ENCODE results near the gene ACER3. TPM values are rescaled to one million over a fixed set of nuclear protein-coding genes. Genes with fewer than 3 reads are reported as not detected.
"Not testable (repeated sequence)": the region's sequence is repeated elsewhere in the genome, so short reads cannot be mapped to it uniquely, and the experiment has no call there.

Gene ACER3
- total RNA-seq, result 10 to 100 TPM; 12.5 to 18.1 TPM
- long read RNA-seq, full-length matches to known transcripts, result 10 of 11 reads
- long read RNA-seq, partial matches to known transcripts, result 0 of 11 reads
- long read RNA-seq, other reads (novel, unspliced or antisense), result 1 of 11 reads

GRCh38 chr11:76860539-76861475 is at the start of gene ACER3:
Gene ACER3 (plus strand): TSS chr11:76860918. CDS start chr11:76860977, 59 bp downstream.
- intact Hi-C loops (cut with DNase I), result loop anchor here in 1 of 2 donors (2.0 to 10.0 kb wide), 2 partner anchors 56 to 58 kb away; no protein-coding TSS in a partner anchor
- DNase-seq (peak; percentile 95), ATAC-seq (peak; percentile 99)

GRCh38 chr11:76811259-76811658 is 49.5 kb upstream of the ACER3 start:
- DNase-seq, result no peak
- ATAC-seq, result no peak
- intact Hi-C loops (cut with DNase I), result no loop called here

- ATAC-seq (no peak), DNase-seq (no peak)
- intact Hi-C loops (cut with DNase I), result no loop called here
Measured at GRCh38 chr11:76814414-76814813, 46.3 kb upstream of the ACER3 start.

GRCh38 chr11:76815678-76816077 is 45.0 kb upstream of the ACER3 start:
- intact Hi-C loops (cut with DNase I); DNase-seq; ATAC-seq: not testable (repeated sequence)

GRCh38 chr11:76820184-76820566 is 40.5 kb upstream of the ACER3 start:
- DNase-seq, result no peak
- intact Hi-C loops (cut with DNase I), result no loop called here
- ATAC-seq, result peak in 1 of 2 donors; percentile 62

- ATAC-seq; intact Hi-C loops (cut with DNase I); DNase-seq: not testable (repeated sequence)
Measured at GRCh38 chr11:76821396-76821795, 39.3 kb upstream of the ACER3 start.

GRCh38 chr11:76822406-76822805 is 38.3 kb upstream of the ACER3 start:
- DNase-seq, result no peak
- intact Hi-C loops (cut with DNase I), result no loop called here
- ATAC-seq, result no peak

- ATAC-seq (peak; percentile 81 to 86), DNase-seq (peak; percentile 55)
- intact Hi-C loops (cut with DNase I), result no loop called here
Measured at GRCh38 chr11:76823481-76824028, 37.2 kb upstream of the ACER3 start.

- peak in 1 of 2 donors; percentile 71 for ATAC-seq
- no peak for DNase-seq
- intact Hi-C loops (cut with DNase I), result no loop called here
Measured at GRCh38 chr11:76824083-76824939, 36.4 kb upstream of the ACER3 start.

GRCh38 chr11:76824980-76825725 is 35.6 kb upstream of the ACER3 start:
- ATAC-seq (no peak), DNase-seq (no peak)
- intact Hi-C loops (cut with DNase I), result no loop called here

- no peak for ATAC-seq
- intact Hi-C loops (cut with DNase I), result no loop called here
- DNase-seq, result no peak
Measured at GRCh38 chr11:76825726-76826396, 34.9 kb upstream of the ACER3 start.

- intact Hi-C loops (cut with DNase I); DNase-seq; ATAC-seq: not testable (repeated sequence)
Measured at GRCh38 chr11:76826508-76826907, 34.2 kb upstream of the ACER3 start.

GRCh38 chr11:76827005-76827404 is 33.7 kb upstream of the ACER3 start:
- DNase-seq; ATAC-seq; intact Hi-C loops (cut with DNase I): not testable (repeated sequence)

GRCh38 chr11:76830639-76831327 is 29.9 kb upstream of the ACER3 start:
- intact Hi-C loops (cut with DNase I), result no loop called here
- DNase-seq (no peak), ATAC-seq (peak in 1 of 2 donors; percentile 61)

- ATAC-seq (no peak), DNase-seq (no peak)
- intact Hi-C loops (cut with DNase I), result no loop called here
Measured at GRCh38 chr11:76831686-76832310, 28.9 kb upstream of the ACER3 start.

- ATAC-seq (peak in 1 of 2 donors; percentile 32), DNase-seq (no peak)
- intact Hi-C loops (cut with DNase I), result no loop called here
Measured at GRCh38 chr11:76832361-76832760, 28.4 kb upstream of the ACER3 start.

GRCh38 chr11:76834151-76834550 is 26.6 kb upstream of the ACER3 start:
- intact Hi-C loops (cut with DNase I), result no loop called here
- ATAC-seq (no peak), DNase-seq (no peak)
